HG02571 (cell line): Measurements from ENCODE around the gene MAPK8IP3.

Experiments used
- ATAC-seq: cut with Tn5 transposase; IDR thresholded peaks from one replicate; pipeline ENCODE4 v1.9.1; 2021; ENCODE audit warnings: mild to moderate bottlenecking, moderate library complexity; ENCODE audit not compliant: unreplicated experiment

MAPK8IP3 gene

GRCh38 chr16:1740234-1740633 lies 34.2 kb downstream of the MAPK8IP3 start:
- no peak for ATAC-seq

DNA sequence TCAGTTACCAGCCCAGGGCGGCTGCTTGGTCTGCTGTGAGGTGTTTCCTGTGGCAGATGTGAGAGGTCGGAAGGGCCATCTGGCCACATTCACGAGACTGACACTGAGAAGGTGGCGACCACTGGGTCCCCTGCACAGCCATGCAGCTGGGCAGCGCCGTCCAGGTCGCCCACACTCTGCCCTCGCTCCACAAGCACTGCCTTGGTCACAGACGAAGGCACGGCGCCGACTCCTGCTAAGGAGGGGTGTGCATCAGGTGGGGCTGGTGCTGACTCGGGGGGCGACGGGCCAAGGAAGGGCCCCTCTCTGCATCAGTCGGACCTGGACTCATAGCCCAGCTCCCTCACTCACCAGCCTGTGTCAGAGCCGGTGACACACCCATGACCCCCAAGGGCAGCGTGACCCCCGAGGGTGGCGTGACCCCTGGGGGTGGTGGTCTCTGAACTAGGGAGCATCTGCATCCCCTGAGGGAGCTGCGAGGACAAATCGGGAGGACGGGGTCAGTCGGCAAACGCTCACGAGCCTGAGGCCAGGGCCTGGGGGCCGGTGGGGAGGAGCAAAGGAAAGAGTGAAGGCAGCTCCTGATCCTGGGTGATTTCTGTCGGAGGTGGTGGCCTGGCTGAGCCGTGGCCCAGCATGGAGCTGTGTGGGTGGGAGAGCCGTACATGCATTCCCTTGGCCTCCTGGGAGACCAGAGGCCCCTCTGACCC lies 34.9 kb downstream of the MAPK8IP3 start:
- ATAC-seq, result no peak

DNA sequence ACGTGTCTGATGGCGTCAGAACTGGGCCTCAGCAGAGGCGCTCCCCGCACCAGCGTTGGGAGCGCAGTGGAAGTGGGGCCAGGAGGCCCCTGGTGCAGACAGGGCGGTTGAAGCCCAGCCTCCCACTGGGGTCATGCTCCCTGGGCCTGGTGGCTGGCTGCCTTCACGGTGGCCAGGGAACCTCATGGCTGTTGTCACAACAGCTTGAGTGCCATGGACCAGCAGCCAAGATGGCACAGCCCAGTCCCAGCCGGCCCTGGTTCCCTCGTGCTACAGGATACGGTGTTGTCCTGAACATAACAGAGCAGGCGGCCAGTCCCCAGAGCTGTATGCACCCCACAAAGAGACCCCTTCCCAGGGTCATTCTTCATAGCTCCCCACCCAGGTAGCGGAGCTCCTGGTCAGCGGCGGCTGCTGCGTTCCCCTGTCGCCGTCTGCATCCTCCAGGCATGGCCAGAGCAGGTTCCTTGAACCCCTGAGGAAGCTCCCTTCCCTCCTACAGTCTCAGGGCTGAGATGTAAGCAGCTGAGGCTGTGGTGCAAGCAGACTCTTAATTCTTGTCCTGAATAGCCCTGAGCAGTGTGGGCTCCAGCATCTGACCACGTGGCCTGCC lies 35.7 kb downstream of the MAPK8IP3 start:
- no peak for ATAC-seq

- no peak for ATAC-seq
These were observed 37.7 kb downstream of the MAPK8IP3 start for GRCh38 chr16:1743376-1744337.

DNA sequence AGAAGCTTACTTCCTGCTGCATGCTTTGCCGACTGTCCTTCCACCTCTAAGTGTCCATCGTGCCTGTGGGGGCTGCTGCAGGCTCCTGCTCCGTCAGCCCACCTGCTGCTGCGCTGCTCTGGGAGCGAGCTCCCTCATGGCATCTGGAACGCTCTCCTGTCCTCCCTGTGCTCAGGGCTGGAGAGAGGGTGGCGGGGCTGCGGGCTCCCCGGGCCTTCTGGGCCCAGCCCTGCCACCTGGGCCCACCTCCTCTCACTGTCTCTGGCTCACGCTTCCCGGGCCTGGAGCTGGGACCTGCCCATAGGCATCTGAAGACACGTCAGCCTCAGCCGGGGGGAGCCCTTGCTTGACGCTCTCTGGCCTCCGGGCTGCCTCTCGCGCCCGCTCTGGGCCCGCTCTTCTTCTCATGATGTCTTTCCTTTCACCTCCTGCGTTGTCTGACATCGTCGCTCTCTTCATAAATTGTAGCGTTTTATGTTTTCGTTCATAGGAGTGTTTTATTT lies 38.4 kb downstream of the MAPK8IP3 start:
- ATAC-seq, result no peak

- no peak for ATAC-seq
These were observed 39.3 kb downstream of the MAPK8IP3 start for GRCh38 chr16:1745181-1745899.

GRCh38 chr16:1745900-1746692 lies 40.1 kb downstream of the MAPK8IP3 start:
- no peak for ATAC-seq

- ATAC-seq, result no peak
These were observed 40.7 kb downstream of the MAPK8IP3 start for GRCh38 chr16:1746693-1747195.

GRCh38 chr16:1747934-1748333 lies 41.9 kb downstream of the MAPK8IP3 start:
- ATAC-seq, result no peak

DNA sequence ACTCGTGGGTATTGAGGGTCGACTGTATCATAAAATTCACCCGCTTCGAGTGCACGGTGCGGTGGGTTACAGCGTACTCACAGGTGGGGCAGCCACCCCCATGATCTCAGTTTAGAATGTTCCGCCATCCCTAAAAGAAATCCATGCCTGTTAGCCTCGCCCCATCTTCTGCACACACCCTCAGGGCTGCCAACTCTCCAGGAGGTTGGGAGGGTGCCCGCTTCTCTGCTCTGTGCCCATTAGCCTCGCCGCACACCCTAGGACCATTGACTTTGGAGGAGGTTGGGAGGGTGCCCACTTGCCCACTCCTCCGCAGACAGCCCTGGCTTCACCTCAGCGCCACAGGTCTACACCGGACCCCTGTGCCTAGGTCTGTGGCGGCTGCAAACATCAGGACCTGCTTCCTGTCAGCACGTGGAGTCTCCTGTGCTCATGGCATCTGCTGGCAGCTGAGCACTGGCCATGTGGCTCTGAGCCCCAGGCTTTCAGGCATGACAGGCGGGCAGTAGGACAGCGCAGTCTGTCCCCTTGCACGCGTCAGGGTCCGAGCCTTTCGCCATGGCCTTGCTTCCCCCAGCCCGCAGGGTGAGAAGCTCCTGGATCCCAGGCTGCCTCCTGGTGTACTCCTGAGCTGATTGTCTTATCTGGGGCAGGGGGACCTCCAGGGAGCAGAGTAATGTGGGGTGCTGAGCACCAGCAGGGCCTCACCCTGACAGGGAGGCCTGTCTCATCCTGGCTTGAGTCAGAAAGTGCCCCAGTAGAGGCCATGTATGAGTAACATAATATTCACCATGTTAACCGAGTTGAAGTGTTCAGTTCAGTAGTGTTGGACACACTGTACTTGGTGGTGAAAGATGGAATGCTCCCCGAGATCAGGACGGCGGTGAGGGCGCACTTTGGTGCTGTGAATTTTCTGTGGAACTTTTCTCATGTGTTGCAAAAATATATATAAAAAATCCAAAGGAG lies 43.4 kb downstream of the MAPK8IP3 start:
- no peak for ATAC-seq

DNA sequence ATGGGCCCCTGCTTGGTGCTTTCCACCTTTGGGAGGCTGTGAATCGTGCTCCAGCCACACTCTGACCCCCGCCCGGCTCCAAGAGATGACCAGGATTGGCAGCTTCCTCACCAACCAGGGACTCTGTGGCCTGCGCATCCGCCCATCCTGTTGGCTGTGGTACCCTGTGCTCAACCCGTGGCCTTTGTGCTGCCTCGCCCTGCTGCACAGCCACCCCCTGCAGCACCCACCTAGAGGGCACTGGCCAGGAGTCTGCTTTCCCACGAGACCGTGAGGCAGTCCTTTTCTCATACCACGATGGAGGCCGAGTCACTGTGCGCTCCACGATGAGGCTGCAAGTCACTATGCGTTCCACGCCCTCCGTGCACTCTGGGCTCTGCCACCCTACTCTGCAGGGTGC lies 46.0 kb downstream of the MAPK8IP3 start:
- ATAC-seq, result no peak

- no peak for ATAC-seq
These were observed 46.9 kb downstream of the MAPK8IP3 start for GRCh38 chr16:1752853-1753252.

DNA sequence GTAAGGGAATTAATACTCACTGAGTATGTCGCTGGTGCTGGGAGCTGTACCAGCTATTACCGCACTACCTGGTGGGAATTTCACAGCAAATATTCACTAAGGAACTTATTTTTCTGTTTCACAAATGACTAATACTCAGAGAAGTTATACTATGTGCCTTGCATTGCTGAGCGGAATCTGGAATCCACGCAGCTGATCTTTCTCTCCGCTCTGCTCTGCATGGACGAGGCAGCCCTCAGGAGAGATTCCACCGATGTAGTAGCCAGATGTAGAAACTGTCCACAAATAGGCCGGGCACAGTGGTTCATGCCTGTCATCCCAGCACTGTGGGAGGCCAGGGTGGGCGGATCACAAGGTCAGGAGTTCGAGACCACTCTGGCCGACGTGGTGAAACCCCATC lies 48.2 kb downstream of the MAPK8IP3 start:
- ATAC-seq, result no peak

DNA sequence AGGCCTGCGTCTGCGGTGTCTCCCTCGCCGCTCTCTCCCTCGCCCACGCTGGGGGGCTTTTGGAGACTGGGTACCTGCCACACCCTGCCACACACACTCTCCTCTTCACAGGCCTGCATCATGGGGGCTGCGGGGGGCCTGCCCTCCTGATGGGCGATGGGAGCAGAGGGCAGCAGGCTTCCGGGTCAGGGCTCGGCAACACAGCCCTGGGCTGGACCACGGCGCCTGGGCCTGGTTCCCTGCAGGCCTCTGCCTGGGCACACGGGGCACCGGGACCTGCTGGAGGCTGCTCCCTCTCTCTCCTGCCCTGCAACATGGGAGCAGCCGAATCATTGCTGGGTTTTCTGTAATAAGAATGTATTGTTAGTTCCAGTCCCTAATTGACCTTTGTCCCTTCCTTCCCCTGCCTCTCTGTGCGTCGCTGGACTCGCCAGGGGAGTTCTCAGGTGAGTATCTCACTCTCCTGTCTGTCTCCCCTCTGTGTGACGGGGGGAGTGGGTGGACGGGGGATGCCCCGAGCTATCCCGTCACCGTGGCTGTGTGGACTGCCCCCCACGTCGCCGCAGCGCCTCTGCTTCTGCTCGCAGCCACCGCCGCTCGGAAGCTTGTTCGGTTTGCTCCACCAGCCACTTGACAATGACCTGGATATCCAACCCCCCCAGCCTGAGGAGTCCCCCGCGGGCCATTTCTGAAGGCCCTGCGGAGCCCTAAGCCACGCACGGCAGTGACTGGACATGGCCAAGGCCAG lies 51.9 kb downstream of the MAPK8IP3 start:
- ATAC-seq, result no peak

DNA sequence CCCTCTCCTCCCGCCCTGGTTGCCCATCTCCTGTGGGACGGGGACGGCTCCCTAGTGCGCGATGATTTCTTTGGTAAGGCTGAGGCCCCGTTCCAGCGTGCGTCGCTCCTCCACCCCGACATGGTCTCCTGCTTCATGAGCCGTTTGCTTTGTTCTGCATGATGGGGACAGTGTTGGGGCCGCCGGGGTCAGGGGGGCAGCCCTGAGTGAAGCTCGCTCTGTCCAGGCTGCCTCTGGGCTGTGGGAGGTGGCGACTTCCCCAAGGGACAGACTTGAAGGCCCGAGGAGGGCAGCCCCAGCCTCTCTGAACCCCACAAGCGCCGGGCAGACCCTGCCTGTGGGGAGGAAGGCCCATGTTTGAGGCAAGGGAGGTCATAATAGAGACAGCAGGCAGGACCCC lies 52.9 kb downstream of the MAPK8IP3 start:
- no peak for ATAC-seq

GRCh38 chr16:1759511-1759910 lies 53.5 kb downstream of the MAPK8IP3 start:
- ATAC-seq, result no peak

DNA sequence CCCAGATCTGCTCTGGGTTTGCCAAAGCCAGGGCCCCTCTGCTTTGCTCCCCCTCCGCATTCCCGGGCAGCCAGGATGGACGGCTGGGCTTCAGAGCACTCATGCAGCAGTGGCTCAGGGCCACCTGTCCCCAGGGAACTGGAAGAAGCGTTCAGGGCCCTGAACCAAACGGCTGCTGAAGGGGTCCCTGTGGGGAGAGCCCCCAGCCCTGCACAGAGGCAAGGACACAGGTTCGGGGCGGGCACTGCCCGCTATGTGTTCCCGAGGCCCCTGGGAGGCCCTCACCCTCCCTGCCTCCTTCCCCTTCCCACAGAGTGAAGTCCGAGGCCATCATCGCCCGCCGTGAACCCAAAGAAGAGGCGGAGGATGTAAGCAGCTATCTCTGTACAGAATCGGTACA lies 54.9 kb downstream of the MAPK8IP3 start:
- ATAC-seq, result no peak

GRCh38 chr16:1761751-1762150 lies 55.8 kb downstream of the MAPK8IP3 start:
- no peak for ATAC-seq
